NT2/D1 (cell line): Measurements from ENCODE around the gene ADIPOQ.

ENCODE experiments used
- DNase-seq: peaks from one replicate; pipeline ENCODE4 v3.0.0-alpha.2; 2011; ENCODE audit warnings: low read depth, low spot score
- H3K27me3 ChIP-seq: 2 replicates; pipeline ENCODE4 v1.6.0; 2011; ENCODE audit warnings: mild to moderate bottlenecking; ENCODE audit not compliant: insufficient read length, insufficient read depth
- H3K36me3 ChIP-seq: 2 replicates; pipeline ENCODE4 v1.6.1; 2011; ENCODE audit warnings: mild to moderate bottlenecking, low read length, mixed read lengths; ENCODE audit not compliant: insufficient read depth, insufficient read length
- H3K4me1 ChIP-seq: 2 replicates; pipeline ENCODE4 v1.5.1; 2011; ENCODE audit not compliant: insufficient read depth, insufficient read length
- H3K4me3 ChIP-seq: 2 replicates; pipeline ENCODE4 v1.5.1; 2011; ENCODE audit warnings: low read depth; ENCODE audit not compliant: insufficient read length
- H3K9ac ChIP-seq: 2 replicates; pipeline ENCODE4 v1.6.0; 2011; ENCODE audit warnings: low read depth; ENCODE audit not compliant: insufficient read length
- H3K9me3 ChIP-seq: 2 replicates; pipeline ENCODE4 v1.5.1; 2011; ENCODE audit warnings: mild to moderate bottlenecking, low read length; ENCODE audit not compliant: insufficient read depth
- SUZ12 ChIP-seq: IDR thresholded peaks from 2 replicates; pipeline ENCODE4 v1.6.1; 2011; ENCODE audit not compliant: insufficient read length, insufficient read depth; ENCODE audit errors: extremely low read depth
- YY1 ChIP-seq: IDR thresholded peaks from 2 replicates; pipeline ENCODE4 v1.6.1; 2011; ENCODE audit not compliant: insufficient read length, insufficient read depth
- ZNF274 ChIP-seq: IDR thresholded peaks from 2 replicates; pipeline ENCODE4 v1.6.1; 2011; ENCODE audit warnings: mild to moderate bottlenecking, low read depth, low read length

Gene ADIPOQ

GRCh38 chr3:186826976-186827857, 15.3 kb upstream of the ADIPOQ start:
- peaks cover 28% of the 10 kb centered on the region for H3K27me3 ChIP-seq
- H3K4me1 ChIP-seq = peaks cover 11% of the 10 kb centered on the region
- H3K4me3 ChIP-seq = peak overlapping the region; percentile 83
- peak; percentile 71 for DNase-seq
- peaks cover 3% of the 10 kb centered on the region for H3K36me3 ChIP-seq
- TF ChIP-seq SUZ12 = no peak
- no peak for TF ChIP-seq YY1
- no peak for TF ChIP-seq ZNF274
- H3K9me3 ChIP-seq = no peaks in the 10 kb centered on the region
- peak overlapping the region; percentile 88 for H3K9ac ChIP-seq

- H3K4me1 ChIP-seq = peaks cover 11% of the 10 kb centered on the region
- TF ChIP-seq ZNF274 (no peak), SUZ12 (no peak), YY1 (no peak)
- no peaks in the 10 kb centered on the region for H3K36me3 ChIP-seq
- no peak for DNase-seq
- no peaks in the 10 kb centered on the region for H3K9me3 ChIP-seq
- H3K9ac ChIP-seq = peak overlapping the region; percentile 58
- no peak overlapping the region for H3K4me3 ChIP-seq
- peaks cover 28% of the 10 kb centered on the region for H3K27me3 ChIP-seq
These were observed 14.2 kb upstream of the ADIPOQ start for GRCh38 chr3:186828340-186828739.

DNA sequence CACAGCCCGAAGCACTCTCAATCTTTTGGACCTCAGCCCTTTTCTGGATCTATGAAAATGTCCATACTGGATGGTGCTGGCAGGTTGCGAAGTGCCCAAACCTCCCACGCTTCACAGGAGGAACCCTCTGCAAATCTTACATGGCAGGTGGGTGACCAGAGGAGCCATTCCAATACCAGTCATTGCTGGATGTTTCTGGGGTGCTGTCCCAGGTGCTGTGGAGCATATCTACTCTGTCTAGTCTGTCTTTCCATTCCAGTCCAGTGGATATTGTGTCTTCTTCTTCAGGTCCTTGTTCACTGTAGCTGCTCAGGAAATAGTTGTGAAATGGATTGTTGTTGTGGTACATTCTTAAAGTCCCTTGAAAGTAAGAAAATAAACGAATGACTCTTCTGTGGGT, 10.7 kb upstream of the ADIPOQ start:
- DNase-seq = no peak
- Histone ChIP-seq H3K4me3 (no peak overlapping the region), H3K27me3 (peaks cover 28% of the 10 kb centered on the region), H3K9me3 (no peaks in the 10 kb centered on the region), H3K36me3 (no peaks in the 10 kb centered on the region), H3K9ac (no peak overlapping the region), H3K4me1 (no peaks in the 10 kb centered on the region)
- TF ChIP-seq SUZ12 = no peak
- TF ChIP-seq YY1 = no peak
- no peak for TF ChIP-seq ZNF274

DNA sequence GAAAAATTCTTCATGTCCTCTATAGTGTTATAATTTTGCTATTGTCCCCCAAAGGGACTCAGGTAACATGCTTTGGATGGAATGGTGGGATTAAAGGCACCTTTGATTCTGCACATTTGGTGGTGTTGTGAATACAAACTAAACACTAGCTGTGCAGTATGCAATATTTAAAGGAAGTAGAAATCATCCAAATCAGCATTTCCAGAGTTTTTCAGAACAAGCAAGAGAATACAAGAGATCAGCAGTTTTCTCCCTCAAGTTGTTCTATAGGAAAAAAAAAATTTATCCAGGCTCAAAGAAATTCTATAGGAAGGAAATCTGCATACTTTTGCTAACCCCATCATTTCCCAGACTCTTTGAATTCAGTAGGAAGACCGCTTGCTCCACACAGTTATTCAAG, 10.2 kb upstream of the ADIPOQ start:
- Histone ChIP-seq H3K27me3 (peaks cover 28% of the 10 kb centered on the region), H3K9me3 (no peaks in the 10 kb centered on the region), H3K9ac (no peak overlapping the region), H3K4me3 (no peak overlapping the region), H3K36me3 (no peaks in the 10 kb centered on the region), H3K4me1 (no peaks in the 10 kb centered on the region)
- no peak for DNase-seq
- TF ChIP-seq SUZ12 (no peak), YY1 (no peak), ZNF274 (no peak)

- Histone ChIP-seq H3K9ac (no peak overlapping the region), H3K4me1 (no peaks in the 10 kb centered on the region), H3K36me3 (no peaks in the 10 kb centered on the region), H3K4me3 (no peak overlapping the region), H3K27me3 (no peaks in the 10 kb centered on the region), H3K9me3 (no peaks in the 10 kb centered on the region)
- no peak for TF ChIP-seq ZNF274
- TF ChIP-seq YY1 = no peak
- TF ChIP-seq SUZ12 = no peak
- DNase-seq = no peak
These were observed 2.5 kb upstream of the ADIPOQ start for GRCh38 chr3:186839874-186840641.

- H3K36me3 ChIP-seq = no peaks in the 10 kb centered on the region
- no peaks in the 10 kb centered on the region for H3K27me3 ChIP-seq
- no peak for DNase-seq
- no peak overlapping the region for H3K9ac ChIP-seq
- no peaks in the 10 kb centered on the region for H3K9me3 ChIP-seq
- no peak for TF ChIP-seq ZNF274
- TF ChIP-seq SUZ12 = no peak
- TF ChIP-seq YY1 = no peak
- no peak overlapping the region for H3K4me3 ChIP-seq
- no peaks in the 10 kb centered on the region for H3K4me1 ChIP-seq
These were observed 890 bp upstream of the ADIPOQ start for GRCh38 chr3:186841620-186842019.

- no peaks in the 10 kb centered on the region for H3K27me3 ChIP-seq
- no peak overlapping the region for H3K9ac ChIP-seq
- TF ChIP-seq YY1 (no peak), ZNF274 (no peak)
- no peak overlapping the region for H3K4me3 ChIP-seq
- H3K36me3 ChIP-seq = no peaks in the 10 kb centered on the region
- no peak for DNase-seq
- H3K9me3 ChIP-seq = no peaks in the 10 kb centered on the region
- H3K4me1 ChIP-seq = no peaks in the 10 kb centered on the region
These were observed 526 bp downstream of the ADIPOQ start for GRCh38 chr3:186843039-186843432.
